ENCODE measurements around the gene SYS1.
A peak's percentile ranks its signal among the peaks of the same experiment; 100 is the strongest.

Gene SYS1

DNA sequence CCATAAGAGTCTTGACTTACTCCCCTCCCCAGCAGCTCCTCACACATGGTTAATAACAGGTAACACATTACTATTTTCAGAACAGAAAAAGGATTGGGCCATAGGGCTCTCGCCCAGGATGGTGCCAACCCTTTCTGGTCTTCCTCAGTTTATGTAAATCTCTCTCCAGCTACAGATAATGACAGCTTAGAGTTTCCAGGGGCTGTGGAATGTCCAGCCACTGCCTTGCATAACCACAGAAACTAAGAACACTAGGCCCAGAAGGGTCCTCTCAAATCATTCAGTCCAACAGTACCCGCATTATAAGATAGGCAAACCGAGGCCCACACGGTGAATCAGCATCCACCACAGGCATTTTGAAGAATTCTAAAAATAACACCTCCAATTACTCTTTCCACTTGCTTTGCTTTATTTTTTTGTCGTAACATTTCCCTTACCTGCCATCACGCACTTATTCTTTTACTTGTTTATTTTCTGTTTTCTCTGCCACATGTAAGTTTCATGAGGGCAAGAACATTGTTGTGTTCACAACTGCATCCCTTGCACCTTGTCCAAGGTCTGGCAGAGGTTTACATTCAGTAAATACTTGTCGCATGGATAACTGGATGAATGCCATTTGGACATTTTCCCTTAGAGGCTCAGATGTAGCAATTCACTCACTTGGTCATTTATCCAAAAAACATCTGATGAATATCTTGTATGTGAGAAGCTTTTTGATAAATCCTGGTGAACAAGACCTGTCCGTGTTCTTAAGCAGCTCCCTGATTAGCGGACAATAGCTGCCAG, 8.3 kb upstream of the SYS1 start:
- H3K36me3 ChIP-seq (ENCODE audit: control insufficient read depth in 2 of 2, insufficient read depth in 2 of 2, low read length in 2 of 2) = no peaks in the 10 kb centered on the region
- H3K4me3 ChIP-seq (ENCODE audit: low read length in 2 of 2) = no peak overlapping the region
- no peaks in the 10 kb centered on the region for H3K27me3 ChIP-seq (ENCODE audit: control insufficient read depth in 2 of 2, insufficient read depth in 2 of 2, low read length in 2 of 2)
- H3K27ac ChIP-seq (ENCODE audit: low read depth in 2 of 2, low read length in 2 of 2) = peak overlapping the region; percentile 24 to 44
- H3K4me1 ChIP-seq (ENCODE audit: control insufficient read depth in 2 of 2, insufficient read depth in 2 of 2, low read length in 2 of 2) = peaks cover 8 to 12% of the 10 kb centered on the region in 2 donors
- H3K9me3 ChIP-seq (ENCODE audit: control insufficient read depth in 2 of 2, low read length in 2 of 2) = no peaks in the 10 kb centered on the region
- no peak overlapping the region for H3K9ac ChIP-seq (ENCODE audit: low read depth in 1 of 2, low read length in 2 of 2)

DNA sequence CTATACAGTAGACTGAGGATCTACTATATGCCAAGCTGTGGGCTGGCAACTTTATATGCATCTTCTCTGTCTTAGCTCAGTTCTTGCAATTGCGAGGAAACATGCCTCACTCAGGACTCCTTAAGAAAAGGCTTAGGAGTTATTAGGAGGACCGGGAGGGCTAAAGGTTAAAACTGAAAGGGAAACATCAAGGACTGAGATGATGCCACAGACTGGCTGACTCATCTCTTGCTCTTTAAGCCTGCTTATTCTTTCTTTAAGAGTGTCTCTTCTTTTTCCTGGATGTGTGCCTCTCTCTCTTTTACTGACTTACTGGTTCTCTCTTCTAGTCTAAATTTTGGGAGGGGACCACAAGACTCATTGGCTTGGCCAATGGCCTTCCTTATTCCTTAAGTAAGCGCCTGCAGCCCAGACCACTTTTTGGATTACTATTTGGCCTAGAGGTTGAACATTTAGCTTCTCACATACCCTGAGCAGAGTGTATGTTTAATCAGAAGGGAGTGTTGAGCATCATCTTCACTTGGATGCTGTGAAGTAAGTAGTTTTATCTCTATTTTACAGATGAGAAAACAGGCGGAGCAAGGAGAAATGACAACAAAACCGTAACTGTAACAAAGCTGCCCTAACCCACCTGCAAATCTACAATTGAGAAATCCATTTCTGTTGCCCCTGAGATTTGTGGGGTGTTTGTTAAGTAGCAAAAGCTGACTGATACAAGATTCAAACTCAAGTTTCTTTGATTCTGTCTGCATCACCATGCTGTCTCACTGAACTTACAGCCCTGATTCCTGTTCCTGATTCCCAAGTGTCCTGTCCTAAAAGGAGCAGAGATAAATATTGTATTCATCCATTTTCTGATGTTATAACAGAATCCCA, 7.5 kb upstream of the SYS1 start:
- no peaks in the 10 kb centered on the region for H3K36me3 ChIP-seq (ENCODE audit: control insufficient read depth in 2 of 2, insufficient read depth in 2 of 2, low read length in 2 of 2)
- no peak overlapping the region for H3K9ac ChIP-seq (ENCODE audit: low read depth in 1 of 2, low read length in 2 of 2)
- H3K27me3 ChIP-seq (ENCODE audit: control insufficient read depth in 2 of 2, insufficient read depth in 2 of 2, low read length in 2 of 2) = no peaks in the 10 kb centered on the region
- H3K4me1 ChIP-seq (ENCODE audit: control insufficient read depth in 2 of 2, insufficient read depth in 2 of 2, low read length in 2 of 2) = peaks cover 10 to 18% of the 10 kb centered on the region in 2 donors
- peak overlapping the region; percentile 24 to 44 for H3K27ac ChIP-seq (ENCODE audit: low read depth in 2 of 2, low read length in 2 of 2)
- no peak overlapping the region for H3K4me3 ChIP-seq (ENCODE audit: low read length in 2 of 2)
- H3K9me3 ChIP-seq (ENCODE audit: control insufficient read depth in 2 of 2, low read length in 2 of 2) = no peaks in the 10 kb centered on the region

DNA sequence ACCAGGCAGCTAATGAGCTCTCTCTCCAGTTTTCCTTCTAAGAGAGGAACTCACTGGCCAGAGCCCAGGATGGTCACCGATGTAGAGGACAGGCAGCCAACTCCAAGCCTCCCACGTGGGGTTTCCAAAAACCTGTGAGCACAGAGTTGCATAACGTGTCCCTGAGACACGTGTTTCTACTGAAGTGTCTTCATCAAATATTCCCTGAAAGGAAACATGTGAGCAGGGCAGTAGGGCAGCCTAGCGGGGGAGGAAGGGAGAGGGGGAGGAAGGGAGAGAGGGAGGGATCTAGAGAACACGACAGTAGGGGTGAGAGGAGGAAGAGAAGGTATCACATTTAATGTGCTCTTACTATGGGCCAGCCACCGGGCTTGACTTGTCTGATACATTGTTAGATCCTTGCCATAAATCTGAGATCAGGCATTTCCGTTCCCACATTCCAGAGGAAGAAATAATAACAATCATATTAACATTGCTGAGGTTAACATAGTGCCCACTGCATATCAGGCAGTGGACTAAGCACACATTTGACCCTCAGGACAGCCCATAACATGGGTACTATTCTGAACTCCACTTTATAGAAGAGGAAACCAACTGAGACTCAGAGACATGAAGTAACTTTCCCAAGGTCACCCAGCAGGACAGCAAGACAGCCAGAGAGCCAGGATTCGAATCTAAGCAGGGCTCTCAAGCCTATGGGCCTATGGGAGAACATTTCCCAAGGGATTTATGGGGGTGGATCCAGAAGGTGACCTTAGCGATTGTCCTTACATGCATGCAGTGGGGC, 4.5 kb upstream of the SYS1 start:
- no peak overlapping the region for H3K4me3 ChIP-seq (ENCODE audit: low read length in 2 of 2)
- H3K27me3 ChIP-seq (ENCODE audit: control insufficient read depth in 2 of 2, insufficient read depth in 2 of 2, low read length in 2 of 2) = no peaks in the 10 kb centered on the region
- H3K9ac ChIP-seq (ENCODE audit: low read depth in 1 of 2, low read length in 2 of 2) = peak overlapping the region in 1 of 2 donors; percentile 17
- peaks cover 18 to 22% of the 10 kb centered on the region in 2 donors for H3K4me1 ChIP-seq (ENCODE audit: control insufficient read depth in 2 of 2, insufficient read depth in 2 of 2, low read length in 2 of 2)
- H3K27ac ChIP-seq (ENCODE audit: low read depth in 2 of 2, low read length in 2 of 2) = peak overlapping the region; percentile 61 to 68
- no peaks in the 10 kb centered on the region for H3K9me3 ChIP-seq (ENCODE audit: control insufficient read depth in 2 of 2, low read length in 2 of 2)
- H3K36me3 ChIP-seq (ENCODE audit: control insufficient read depth in 2 of 2, insufficient read depth in 2 of 2, low read length in 2 of 2) = no peaks in the 10 kb centered on the region

DNA sequence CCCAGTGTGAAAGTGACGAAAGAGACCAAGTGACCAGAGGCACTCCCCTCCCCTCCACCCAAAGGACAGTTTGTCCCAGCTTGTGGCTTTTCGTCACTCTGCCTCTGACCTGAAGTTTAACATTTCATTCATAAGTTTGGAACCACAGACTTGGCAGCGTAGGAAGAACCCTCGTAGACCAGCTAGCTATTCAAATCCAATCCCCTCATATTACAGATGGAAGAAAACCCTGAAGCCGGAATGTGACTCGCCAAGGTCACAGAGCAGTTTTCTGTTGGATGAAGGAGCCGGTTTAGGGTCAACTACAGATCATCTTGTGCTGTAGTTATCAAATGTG, 3.9 kb upstream of the SYS1 start:
- Histone ChIP-seq H3K9ac (ENCODE audit: low read depth in 1 of 2, low read length in 2 of 2) (peak overlapping the region in 1 of 2 donors; percentile 17), H3K27ac (ENCODE audit: low read depth in 2 of 2, low read length in 2 of 2) (peak overlapping the region in 1 of 2 donors; percentile 68), H3K27me3 (ENCODE audit: control insufficient read depth in 2 of 2, insufficient read depth in 2 of 2, low read length in 2 of 2) (no peaks in the 10 kb centered on the region)

DNA sequence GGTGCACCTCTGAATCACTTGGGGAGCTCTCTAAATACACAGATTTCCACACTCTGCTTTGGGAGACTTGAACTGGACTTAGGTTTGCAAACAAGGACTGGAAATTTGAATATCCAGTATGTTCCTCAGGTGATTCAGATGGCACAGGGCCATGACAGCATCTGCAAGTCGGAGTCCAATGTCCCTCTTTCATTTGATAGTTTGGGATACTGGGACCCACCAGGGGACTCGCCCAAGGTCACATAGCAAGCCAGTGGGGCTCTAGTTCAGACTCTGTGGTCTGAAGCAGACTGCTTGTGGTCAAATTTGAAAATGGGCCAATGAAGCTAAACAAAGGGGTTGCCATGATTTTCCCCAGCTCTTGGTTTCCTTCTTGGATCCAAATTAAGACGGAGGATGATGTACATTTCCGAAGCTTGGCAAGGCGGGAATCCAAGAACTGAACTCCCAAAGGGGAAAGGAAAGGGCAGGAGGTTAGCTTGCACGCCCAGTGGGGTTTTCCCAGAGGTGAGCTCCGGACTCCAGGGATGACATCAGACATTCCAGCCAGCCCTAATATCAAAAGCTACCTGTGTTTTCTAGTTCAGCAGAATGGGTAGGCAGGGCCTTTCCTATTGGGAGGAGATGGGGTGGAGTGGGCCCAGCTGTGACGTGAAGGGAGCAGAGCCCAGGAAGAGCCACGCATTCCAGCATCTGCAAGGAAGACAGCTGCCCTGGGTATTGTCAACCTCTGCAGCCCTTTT, 3.4 kb upstream of the SYS1 start:
- Histone ChIP-seq H3K27ac (ENCODE audit: low read depth in 2 of 2, low read length in 2 of 2) (peak overlapping the region; percentile 31 to 68), H3K36me3 (ENCODE audit: control insufficient read depth in 2 of 2, insufficient read depth in 2 of 2, low read length in 2 of 2) (no peaks in the 10 kb centered on the region), H3K4me1 (ENCODE audit: control insufficient read depth in 2 of 2, insufficient read depth in 2 of 2, low read length in 2 of 2) (peaks cover 26 to 31% of the 10 kb centered on the region in 2 donors), H3K9me3 (ENCODE audit: control insufficient read depth in 2 of 2, low read length in 2 of 2) (no peaks in the 10 kb centered on the region), H3K9ac (ENCODE audit: low read depth in 1 of 2, low read length in 2 of 2) (no peak overlapping the region), H3K4me3 (ENCODE audit: low read length in 2 of 2) (no peak overlapping the region), H3K27me3 (ENCODE audit: control insufficient read depth in 2 of 2, insufficient read depth in 2 of 2, low read length in 2 of 2) (no peaks in the 10 kb centered on the region)

More for the DNA sequence above, 3.9 kb upstream of the SYS1 start:
- H3K36me3 ChIP-seq (ENCODE audit: control insufficient read depth in 2 of 2, insufficient read depth in 2 of 2, low read length in 2 of 2) = no peaks in the 10 kb centered on the region
- no peak overlapping the region for H3K4me3 ChIP-seq (ENCODE audit: low read length in 2 of 2)
- no peaks in the 10 kb centered on the region for H3K9me3 ChIP-seq (ENCODE audit: control insufficient read depth in 2 of 2, low read length in 2 of 2)
- H3K4me1 ChIP-seq (ENCODE audit: control insufficient read depth in 2 of 2, insufficient read depth in 2 of 2, low read length in 2 of 2) = peaks cover 23 to 28% of the 10 kb centered on the region in 2 donors

DNA sequence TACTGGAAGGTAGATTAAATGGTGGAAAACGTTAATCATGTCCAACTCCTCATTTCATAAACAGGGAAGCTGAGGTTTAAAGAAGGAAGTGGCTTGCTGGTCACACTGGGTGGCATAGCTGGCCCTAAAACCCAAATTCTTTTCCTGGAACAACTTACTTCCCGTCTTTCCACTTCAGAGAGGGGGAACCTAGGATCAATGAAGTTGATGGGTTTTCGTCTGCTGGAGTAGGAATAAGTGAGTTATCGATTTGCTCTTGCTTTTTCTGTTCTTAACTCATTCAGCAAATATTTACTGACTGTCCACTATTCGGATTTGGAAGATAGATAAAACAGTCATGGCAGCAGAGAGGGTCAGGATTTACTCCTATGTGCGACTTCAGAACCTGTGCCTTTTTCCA, 1.2 kb upstream of the SYS1 start:
- Histone ChIP-seq H3K4me3 (ENCODE audit: low read length in 2 of 2) (no peak overlapping the region), H3K9me3 (ENCODE audit: control insufficient read depth in 2 of 2, low read length in 2 of 2) (no peaks in the 10 kb centered on the region), H3K27me3 (ENCODE audit: control insufficient read depth in 2 of 2, insufficient read depth in 2 of 2, low read length in 2 of 2) (no peaks in the 10 kb centered on the region), H3K4me1 (ENCODE audit: control insufficient read depth in 2 of 2, insufficient read depth in 2 of 2, low read length in 2 of 2) (peaks cover 26 to 41% of the 10 kb centered on the region in 2 donors), H3K36me3 (ENCODE audit: control insufficient read depth in 2 of 2, insufficient read depth in 2 of 2, low read length in 2 of 2) (peaks cover 10 to 16% of the 10 kb centered on the region in 2 donors), H3K27ac (ENCODE audit: low read depth in 2 of 2, low read length in 2 of 2) (no peak overlapping the region), H3K9ac (ENCODE audit: low read depth in 1 of 2, low read length in 2 of 2) (no peak overlapping the region)

DNA sequence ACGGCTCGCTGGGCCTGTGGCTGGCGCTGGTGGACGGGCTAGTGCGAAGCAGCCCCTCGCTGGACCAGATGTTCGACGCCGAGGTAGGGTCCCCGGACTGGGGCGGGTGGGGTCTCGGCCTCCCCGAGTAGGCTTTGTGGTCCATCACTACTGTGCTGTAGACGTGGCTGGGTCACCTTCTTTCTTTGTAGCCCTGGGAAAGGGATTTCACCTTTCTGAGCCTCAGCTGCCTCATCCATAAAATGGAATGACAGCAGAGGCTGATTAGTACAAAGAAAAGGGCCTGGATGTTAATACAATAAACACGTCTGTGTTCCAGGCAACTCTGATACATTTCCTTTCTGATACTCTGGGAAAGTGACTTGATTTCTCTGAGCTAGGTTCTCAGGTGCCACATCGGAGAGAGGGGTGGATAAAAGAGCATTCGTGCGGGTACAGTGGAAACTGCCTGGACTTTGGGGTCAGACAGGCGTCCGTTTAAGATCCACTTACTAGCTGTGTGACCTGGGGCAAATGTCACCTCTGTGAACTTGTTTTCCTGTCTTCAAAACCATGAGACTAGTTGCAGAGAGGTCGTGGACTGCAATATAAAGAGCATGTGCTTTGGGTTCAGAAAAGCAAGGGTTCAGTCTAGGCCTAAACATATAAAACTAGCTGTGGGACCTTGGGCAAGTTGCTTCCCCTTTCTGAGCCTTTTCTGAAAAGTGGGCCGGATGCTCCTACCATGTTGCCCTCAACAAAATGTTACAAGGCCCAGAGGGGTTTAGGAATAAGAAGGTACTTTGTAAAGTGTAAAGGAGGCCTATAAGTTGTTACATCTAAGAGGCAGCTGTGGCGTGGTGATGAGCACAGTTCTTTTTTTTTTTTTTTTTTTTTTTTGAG, 896 bp downstream of the SYS1 start:
- Histone ChIP-seq H3K36me3 (ENCODE audit: control insufficient read depth in 2 of 2, insufficient read depth in 2 of 2, low read length in 2 of 2) (peaks cover 25 to 30% of the 10 kb centered on the region in 2 donors), H3K4me3 (ENCODE audit: low read length in 2 of 2) (peak overlapping the region; percentile 92 to 94), H3K4me1 (ENCODE audit: control insufficient read depth in 2 of 2, insufficient read depth in 2 of 2, low read length in 2 of 2) (peaks cover 30 to 32% of the 10 kb centered on the region in 2 donors), H3K9me3 (ENCODE audit: control insufficient read depth in 2 of 2, low read length in 2 of 2) (no peaks in the 10 kb centered on the region), H3K27me3 (ENCODE audit: control insufficient read depth in 2 of 2, insufficient read depth in 2 of 2, low read length in 2 of 2) (no peaks in the 10 kb centered on the region), H3K27ac (ENCODE audit: low read depth in 2 of 2, low read length in 2 of 2) (peak overlapping the region; percentile 98), H3K9ac (ENCODE audit: low read depth in 1 of 2, low read length in 2 of 2) (peak overlapping the region; percentile 88 to 94)

DNA sequence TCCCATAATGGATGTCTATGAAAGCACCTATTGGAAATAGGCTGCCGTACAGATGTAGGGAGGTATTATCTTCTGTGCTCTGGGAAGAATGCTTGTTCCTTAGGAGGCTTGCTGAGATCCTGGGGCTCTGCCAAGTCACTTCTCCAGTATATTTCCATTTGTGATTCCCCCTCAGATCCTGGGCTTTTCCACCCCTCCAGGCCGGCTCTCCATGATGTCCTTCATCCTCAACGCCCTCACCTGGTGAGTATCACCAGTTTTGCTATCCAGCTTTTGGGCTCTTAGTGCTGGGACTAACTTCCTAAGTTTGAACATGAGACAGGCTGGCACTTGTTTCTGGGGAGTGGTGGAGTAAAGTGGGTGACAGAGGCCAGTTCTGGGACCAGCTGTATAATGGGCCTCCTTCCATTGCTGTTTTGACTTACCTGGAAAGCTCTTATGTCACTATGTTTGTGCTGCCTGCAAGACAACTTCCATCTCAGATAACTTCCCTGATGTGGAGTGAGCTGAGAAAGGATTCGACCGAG, 2.6 kb downstream of the SYS1 start:
- no peaks in the 10 kb centered on the region for H3K9me3 ChIP-seq (ENCODE audit: control insufficient read depth in 2 of 2, low read length in 2 of 2)
- peaks cover 23 to 29% of the 10 kb centered on the region in 2 donors for H3K4me1 ChIP-seq (ENCODE audit: control insufficient read depth in 2 of 2, insufficient read depth in 2 of 2, low read length in 2 of 2)
- H3K9ac ChIP-seq (ENCODE audit: low read depth in 1 of 2, low read length in 2 of 2) = peak overlapping the region in 1 of 2 donors; percentile 15
- no peak overlapping the region for H3K4me3 ChIP-seq (ENCODE audit: low read length in 2 of 2)
- H3K36me3 ChIP-seq (ENCODE audit: control insufficient read depth in 2 of 2, insufficient read depth in 2 of 2, low read length in 2 of 2) = peaks cover 25 to 30% of the 10 kb centered on the region in 2 donors
- peak overlapping the region in 1 of 2 donors; percentile 65 for H3K27ac ChIP-seq (ENCODE audit: low read depth in 2 of 2, low read length in 2 of 2)
- H3K27me3 ChIP-seq (ENCODE audit: control insufficient read depth in 2 of 2, insufficient read depth in 2 of 2, low read length in 2 of 2) = no peaks in the 10 kb centered on the region
